GM21825 (cell line): ENCODE data around the gene FAF2.
"Not testable (repeated sequence)": the region's sequence is repeated elsewhere in the genome, so short reads cannot be mapped to it uniquely, and the experiment has no call there.

Experiments
- ATAC-seq: cut with Tn5 transposase; IDR thresholded peaks from one replicate; pipeline ENCODE4 v1.9.1; 2021; ENCODE audit warnings: mild to moderate bottlenecking, moderate library complexity; ENCODE audit not compliant: unreplicated experiment

The FAF2 gene

GRCh38 chr5:176454724-176455394, 6.7 kb downstream of the FAF2 start:
- no peak for ATAC-seq

GRCh38 chr5:176458904-176459561, 10.8 kb downstream of the FAF2 start:
- no peak for ATAC-seq

- no peak for ATAC-seq
These were observed 13.2 kb downstream of the FAF2 start for GRCh38 chr5:176461349-176461748.

- ATAC-seq: no peak
These were observed 15.1 kb downstream of the FAF2 start for GRCh38 chr5:176463113-176463764.

- no peak for ATAC-seq
These were observed 18.2 kb downstream of the FAF2 start for GRCh38 chr5:176466245-176466871.

GRCh38 chr5:176469296-176469695, 21.1 kb downstream of the FAF2 start:
- ATAC-seq: no peak

GRCh38 chr5:176470539-176470938, 22.4 kb downstream of the FAF2 start:
- no peak for ATAC-seq

- ATAC-seq: no peak
These were observed 22.9 kb downstream of the FAF2 start for GRCh38 chr5:176471098-176471497.

GRCh38 chr5:176473335-176474006, 25.3 kb downstream of the FAF2 start:
- no peak for ATAC-seq

- no peak for ATAC-seq
These were observed 26.3 kb downstream of the FAF2 start for GRCh38 chr5:176474476-176474875.

GRCh38 chr5:176481711-176482110, 33.5 kb downstream of the FAF2 start:
- no peak for ATAC-seq

GRCh38 chr5:176485176-176485575, 37.0 kb downstream of the FAF2 start:
- no peak for ATAC-seq

- no peak for ATAC-seq
These were observed 38.1 kb downstream of the FAF2 start for GRCh38 chr5:176486189-176486757.

- not testable (repeated sequence) for ATAC-seq
These were observed 39.0 kb downstream of the FAF2 start for GRCh38 chr5:176487160-176487559.

- no peak for ATAC-seq
These were observed 40.9 kb downstream of the FAF2 start for GRCh38 chr5:176489077-176489476.

GRCh38 chr5:176490301-176490700, 42.1 kb downstream of the FAF2 start:
- no peak for ATAC-seq

GRCh38 chr5:176491101-176491502, 42.9 kb downstream of the FAF2 start:
- no peak for ATAC-seq

GRCh38 chr5:176491901-176492300, 43.7 kb downstream of the FAF2 start:
- ATAC-seq: no peak

- ATAC-seq: no peak
These were observed 44.2 kb downstream of the FAF2 start for GRCh38 chr5:176492431-176492830.

GRCh38 chr5:176497852-176498251, 49.7 kb downstream of the FAF2 start:
- no peak for ATAC-seq

- no peak for ATAC-seq
These were observed 51.1 kb downstream of the FAF2 start for GRCh38 chr5:176499273-176499672.
